Amniotic stem cell (primary cell): ENCODE results near the gene USP17L15.
"Not testable (repeated sequence)": the region's sequence is repeated elsewhere in the genome, so short reads cannot be mapped to it uniquely, and the experiment has no call there.

Experiments
- DNase-seq: peaks from one replicate; lab custom pipeline; 2025; lab: John Stamatoyannopoulos, UW

USP17L15 gene

GRCh38 chr4:9234085-9234484 is at the start of gene USP17L15:
USP17L15 (plus strand) TSS chr4:9234385; CDS start chr4:9234385, 0 bp downstream.
- DNase-seq: not testable (repeated sequence)

GRCh38 chr4:9210357-9210756 is 23.8 kb upstream of the USP17L15 start, which contains the start of gene USP17L10:
USP17L10 (plus strand) TSS chr4:9210657; CDS start chr4:9210657, 0 bp downstream.
- DNase-seq: not testable (repeated sequence)

- not testable (repeated sequence) for DNase-seq
These were observed 19.5 kb upstream of the USP17L15 start for GRCh38 chr4:9214701-9215100.

- not testable (repeated sequence) for DNase-seq
These were observed 19.1 kb upstream of the USP17L15 start, which contains the start of gene USP17L11 for GRCh38 chr4:9215105-9215504. USP17L11 (plus strand) TSS chr4:9215405; CDS start chr4:9215405, 0 bp downstream.

- not testable (repeated sequence) for DNase-seq
These were observed 14.3 kb upstream of the USP17L15 start, which contains the start of gene USP17L12 for GRCh38 chr4:9219852-9220251. USP17L12 (plus strand) TSS chr4:9220152; CDS start chr4:9220152, 0 bp downstream.

- not testable (repeated sequence) for DNase-seq
These were observed 9.6 kb upstream of the USP17L15 start, which contains the start of gene USP17L13 for GRCh38 chr4:9224596-9224995. USP17L13 (plus strand) TSS chr4:9224896; CDS start chr4:9224896, 0 bp downstream.

GRCh38 chr4:9230249-9230648 is 3.9 kb upstream of the USP17L15 start:
- DNase-seq: not testable (repeated sequence)

GRCh38 chr4:9238461-9238860 is 4.3 kb downstream of the USP17L15 start:
- DNase-seq: not testable (repeated sequence)

GRCh38 chr4:9243579-9243978 is 9.4 kb downstream of the USP17L15 start, which contains the start of gene USP17L17:
USP17L17 (plus strand) TSS chr4:9243879; CDS start chr4:9243879, 0 bp downstream.
- not testable (repeated sequence) for DNase-seq

- DNase-seq: not testable (repeated sequence)
These were observed 13.9 kb downstream of the USP17L15 start, which contains the start of gene USP17L18 for GRCh38 chr4:9247953-9248680. USP17L18 (plus strand) TSS chr4:9248630; CDS start chr4:9248630, 0 bp downstream.

- not testable (repeated sequence) for DNase-seq
These were observed 18.9 kb downstream of the USP17L15 start, which contains the start of gene USP17L19 for GRCh38 chr4:9253078-9253477. USP17L19 (plus strand) TSS chr4:9253378; CDS start chr4:9253378, 0 bp downstream.

GRCh38 chr4:9257824-9258223 is 23.6 kb downstream of the USP17L15 start, which contains the start of gene USP17L20:
USP17L20 (plus strand) TSS chr4:9258124; CDS start chr4:9258124, 0 bp downstream.
- not testable (repeated sequence) for DNase-seq

- not testable (repeated sequence) for DNase-seq
These were observed 28.4 kb downstream of the USP17L15 start, which contains the start of gene USP17L21 for GRCh38 chr4:9262572-9262971. USP17L21 (plus strand) TSS chr4:9262872; CDS start chr4:9262872, 0 bp downstream.

GRCh38 chr4:9267319-9267718 is 33.1 kb downstream of the USP17L15 start, which contains the start of gene USP17L22:
USP17L22 (plus strand) TSS chr4:9267619; CDS start chr4:9267619, 0 bp downstream.
- not testable (repeated sequence) for DNase-seq

- not testable (repeated sequence) for DNase-seq
These were observed 37.5 kb downstream of the USP17L15 start for GRCh38 chr4:9271719-9272118.
